Retinal pigment epithelial cell (primary cell): ENCODE results near the gene ZNF784.
"Not testable (repeated sequence)": the region's sequence is repeated elsewhere in the genome, so short reads cannot be mapped to it uniquely, and the experiment has no call there.

Experiments used
- DNase-seq: peaks from one replicate; pipeline ENCODE4 v3.0.0-alpha.2; 2010; ENCODE audit warnings: low read depth
- H3K4me3 ChIP-seq: 2 replicates; pipeline ENCODE4 v1.5.1; 2011; ENCODE audit warnings: mild to moderate bottlenecking, low read length, control low read depth, moderate library complexity
- TF ChIP-seq, protein P1 (sequence below): conservative IDR thresholded peaks from 2 replicates; pipeline ENCODE4 v1.5.1; 2011; ENCODE audit warnings: low read depth, low read length, control low read depth, inconsistent platforms

ZNF784 gene

DNA sequence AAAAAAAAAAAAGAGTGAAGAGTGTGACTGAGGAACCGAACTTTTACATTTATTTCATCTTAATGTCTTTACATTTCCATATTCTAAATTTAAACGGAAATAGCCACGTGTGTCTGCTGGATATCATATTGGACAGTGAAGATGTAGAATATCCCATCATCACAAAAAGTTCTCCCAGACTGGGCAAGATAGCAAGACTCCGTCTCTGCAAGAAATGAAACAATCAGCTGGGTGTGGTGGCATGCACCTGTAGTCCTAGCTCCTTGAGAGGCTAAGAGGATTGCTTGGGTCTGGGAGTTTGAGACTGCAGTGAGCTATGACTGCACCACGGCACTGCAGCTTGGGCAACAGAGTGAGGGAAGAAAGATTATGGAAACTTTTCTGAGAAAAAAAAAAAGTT, 47.6 kb downstream of the ZNF784 start:
- TF ChIP-seq, protein P1, sequence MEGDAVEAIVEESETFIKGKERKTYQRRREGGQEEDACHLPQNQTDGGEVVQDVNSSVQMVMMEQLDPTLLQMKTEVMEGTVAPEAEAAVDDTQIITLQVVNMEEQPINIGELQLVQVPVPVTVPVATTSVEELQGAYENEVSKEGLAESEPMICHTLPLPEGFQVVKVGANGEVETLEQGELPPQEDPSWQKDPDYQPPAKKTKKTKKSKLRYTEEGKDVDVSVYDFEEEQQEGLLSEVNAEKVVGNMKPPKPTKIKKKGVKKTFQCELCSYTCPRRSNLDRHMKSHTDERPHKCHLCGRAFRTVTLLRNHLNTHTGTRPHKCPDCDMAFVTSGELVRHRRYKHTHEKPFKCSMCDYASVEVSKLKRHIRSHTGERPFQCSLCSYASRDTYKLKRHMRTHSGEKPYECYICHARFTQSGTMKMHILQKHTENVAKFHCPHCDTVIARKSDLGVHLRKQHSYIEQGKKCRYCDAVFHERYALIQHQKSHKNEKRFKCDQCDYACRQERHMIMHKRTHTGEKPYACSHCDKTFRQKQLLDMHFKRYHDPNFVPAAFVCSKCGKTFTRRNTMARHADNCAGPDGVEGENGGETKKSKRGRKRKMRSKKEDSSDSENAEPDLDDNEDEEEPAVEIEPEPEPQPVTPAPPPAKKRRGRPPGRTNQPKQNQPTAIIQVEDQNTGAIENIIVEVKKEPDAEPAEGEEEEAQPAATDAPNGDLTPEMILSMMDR, result no peak
- no peak for DNase-seq

DNA sequence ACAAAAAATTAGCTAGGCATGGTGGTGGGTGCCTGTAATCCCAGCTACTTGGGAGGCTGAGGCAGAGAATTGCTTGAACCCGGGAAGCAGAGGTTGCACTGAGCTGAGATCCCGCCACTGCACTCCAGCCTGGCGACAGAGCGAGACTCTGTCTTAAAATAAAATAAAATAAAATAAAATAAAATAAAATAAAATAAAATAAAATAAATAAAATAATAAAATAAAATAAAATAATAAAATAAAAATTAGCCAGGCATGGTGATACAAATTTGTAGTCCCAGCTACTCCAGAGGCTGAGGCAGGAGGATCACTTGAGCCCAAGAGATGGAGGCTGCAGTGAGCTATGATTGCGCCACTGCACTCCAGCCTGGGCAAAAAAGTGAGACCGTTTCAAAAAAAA, 50.4 kb downstream of the ZNF784 start:
- not testable (repeated sequence) for DNase-seq, H3K4me3 ChIP-seq

More for the DNA sequence above, 47.6 kb downstream of the ZNF784 start:
- H3K4me3 ChIP-seq, result no peak overlapping the region
